Stimulated activated CD4-positive, alpha-beta T cell treated with anti-CD3 and anti-CD28 coated beads, Interleukin-1b, Interleukin-23, amount 100 ng/mL, for 1 hour (primary cell): ENCODE measurements around the gene SMAD1.

Experiments
- DNase-seq, 2 donors: peaks; one replicate each; pipeline ENCODE4 v3.0.0-alpha.2; 2020; ENCODE audit warnings: low read depth in 2 of 2

SMAD1 gene

DNA sequence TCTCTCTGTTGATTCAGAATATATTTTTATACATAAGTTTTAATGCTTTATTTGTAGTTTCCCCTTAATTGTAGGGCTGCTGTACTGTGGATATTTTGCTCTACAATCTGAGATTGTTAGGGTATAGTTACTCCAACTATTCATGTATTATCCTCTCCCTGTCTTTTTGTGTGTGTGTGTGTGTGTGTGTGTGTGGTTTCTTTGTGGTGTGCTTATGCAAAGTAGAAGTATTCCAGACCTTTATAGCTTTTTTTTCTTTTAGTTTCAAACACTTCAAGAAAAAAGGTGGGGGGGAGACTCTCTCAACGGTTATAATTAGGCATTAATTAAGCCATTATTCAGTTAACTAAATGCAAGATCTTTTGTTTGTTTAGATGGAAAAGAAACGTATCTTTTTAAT is 6.7 kb downstream of the SMAD1 start:
- no peak for DNase-seq

DNA sequence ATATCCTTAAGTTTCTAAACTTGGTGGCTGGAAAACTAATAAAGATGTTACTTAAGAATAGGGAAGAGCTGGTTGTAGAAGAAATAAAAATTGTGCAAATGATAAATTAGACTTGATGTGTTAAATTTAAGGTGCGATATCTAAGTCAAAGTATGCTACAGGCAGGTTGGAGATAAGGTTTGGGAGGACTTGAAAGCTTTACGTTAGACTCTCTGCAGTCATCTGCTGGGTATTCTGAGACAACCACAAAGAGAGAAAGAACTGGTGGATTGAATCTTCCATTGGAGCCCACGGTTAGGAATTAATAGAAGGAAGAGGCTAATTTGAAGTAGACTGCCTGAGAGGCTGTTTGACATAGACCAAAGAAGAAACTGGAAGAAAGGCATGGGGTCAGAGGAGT is 7.9 kb downstream of the SMAD1 start:
- DNase-seq, result no peak

DNA sequence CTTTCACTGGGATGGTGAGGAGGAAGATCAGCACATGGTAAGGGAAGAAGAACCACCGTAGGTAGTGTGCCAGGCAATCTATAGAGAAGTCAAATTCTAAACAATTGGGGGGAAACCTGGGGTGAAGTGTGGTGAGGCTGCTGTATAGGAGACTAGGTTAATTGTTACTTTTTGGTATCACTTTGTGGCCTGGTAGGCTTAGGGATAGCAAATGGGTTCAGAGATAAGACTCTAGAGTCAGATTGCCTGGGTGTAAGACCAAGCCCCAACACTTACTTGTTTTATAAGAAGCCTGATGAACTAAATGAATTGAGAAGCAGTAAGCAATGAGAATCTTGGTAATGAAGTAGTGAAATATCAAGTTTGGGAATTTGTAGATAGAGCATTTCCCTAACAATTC is 8.7 kb downstream of the SMAD1 start:
- no peak for DNase-seq

DNA sequence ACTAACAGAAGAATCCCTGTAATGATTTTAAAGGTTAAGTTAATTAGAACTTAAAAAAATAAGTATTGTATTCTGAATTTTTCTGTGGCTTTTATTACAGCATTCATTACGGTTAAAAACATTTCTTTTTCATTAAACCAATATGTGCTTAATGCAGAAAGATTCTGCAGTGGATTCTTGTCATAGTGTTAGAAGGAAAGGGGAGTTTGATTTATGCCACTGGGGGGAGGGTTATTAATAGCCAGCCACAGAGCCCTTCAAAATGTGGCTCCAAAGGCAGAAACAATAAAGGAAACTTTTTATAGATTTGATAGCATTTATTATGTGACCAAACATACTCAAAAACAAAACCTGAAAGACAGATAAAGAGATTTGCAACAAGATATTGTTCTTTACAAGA is 9.1 kb downstream of the SMAD1 start:
- no peak for DNase-seq

DNA sequence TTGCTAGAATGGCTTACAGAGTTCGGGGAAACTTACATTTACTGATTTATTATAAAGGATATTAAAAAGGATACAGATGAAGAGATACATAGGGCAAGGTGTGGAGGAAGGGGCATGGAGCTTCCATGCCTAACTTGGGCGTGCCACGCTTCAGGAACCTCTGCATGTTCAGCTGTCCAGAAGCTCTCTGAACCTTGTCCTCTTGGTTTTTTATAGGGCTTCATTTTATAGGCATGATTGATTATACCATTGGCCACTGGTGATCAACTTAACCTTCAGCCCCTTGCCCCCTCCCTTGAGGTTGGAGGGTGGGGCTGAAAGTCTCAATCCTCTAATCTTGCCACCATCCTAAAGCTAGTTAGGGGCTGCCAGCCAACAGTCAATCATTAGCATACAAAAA is 10.7 kb downstream of the SMAD1 start:
- no peak for DNase-seq

DNA sequence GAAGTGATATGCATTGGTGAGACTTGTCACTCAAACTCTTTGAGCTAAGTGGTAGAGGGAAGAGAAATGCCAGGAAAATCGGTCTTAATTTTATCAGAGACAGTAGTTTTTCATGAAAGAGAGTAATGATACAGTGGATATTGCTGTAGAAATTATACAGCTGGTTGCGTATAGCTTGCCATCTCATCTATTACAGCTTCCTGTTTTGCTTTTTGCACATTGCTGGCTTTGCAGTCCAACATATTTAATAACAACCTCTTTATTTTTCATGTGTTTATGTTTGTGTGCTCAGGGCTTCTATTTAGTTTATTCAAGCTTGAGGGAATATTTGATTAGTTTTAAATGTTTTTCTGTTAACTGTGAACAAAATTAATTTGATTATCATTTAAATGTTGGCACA is 11.5 kb downstream of the SMAD1 start:
- no peak for DNase-seq

DNA sequence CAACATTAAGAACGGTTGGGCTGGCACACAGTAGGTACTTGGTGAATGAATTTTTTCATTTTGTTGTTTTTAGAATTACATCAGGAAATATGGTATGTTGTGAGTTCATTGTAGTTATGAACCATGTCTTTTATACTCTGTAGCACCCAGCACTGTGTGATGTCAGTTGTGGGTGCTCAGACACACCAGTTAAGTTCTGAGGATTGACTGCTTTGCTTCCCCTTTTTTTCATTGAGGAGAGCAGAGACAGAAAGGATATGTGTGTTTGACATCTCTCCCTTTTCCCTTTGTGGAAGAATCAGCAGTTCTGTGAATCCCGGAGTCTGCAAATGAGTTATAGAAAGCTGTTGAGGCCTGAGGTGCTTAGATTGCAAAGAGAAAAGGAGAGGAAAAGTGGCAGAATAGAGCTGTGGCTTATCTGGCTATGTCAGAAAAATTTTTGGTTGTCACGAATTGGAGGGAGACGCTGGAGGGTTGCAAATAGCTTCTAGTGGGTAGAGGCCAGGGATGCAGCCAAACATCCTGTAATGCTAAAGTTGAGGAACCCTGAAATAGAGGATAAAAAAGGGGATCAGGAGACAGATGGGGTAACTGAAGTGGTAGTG is 13.1 kb downstream of the SMAD1 start:
- no peak for DNase-seq

DNA sequence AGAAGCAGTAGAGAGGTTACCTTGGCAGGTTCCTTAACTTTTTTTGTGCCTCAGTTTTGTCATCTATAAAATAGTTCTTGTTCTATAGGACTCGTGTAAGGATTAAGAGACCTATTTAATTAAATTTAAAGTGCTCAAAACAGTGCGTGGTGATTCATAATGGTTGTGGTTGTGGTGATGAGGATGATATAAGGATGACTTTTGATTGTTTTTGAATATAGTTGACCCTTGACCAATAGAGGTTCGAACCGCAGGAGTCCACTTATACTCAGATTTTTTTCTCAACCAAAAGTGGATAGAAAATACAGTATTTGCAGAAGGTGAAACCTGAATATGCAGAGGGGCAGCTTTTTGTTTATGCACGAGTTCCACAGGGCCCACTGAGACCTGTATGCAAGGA is 14.6 kb downstream of the SMAD1 start:
- DNase-seq, result no peak

DNA sequence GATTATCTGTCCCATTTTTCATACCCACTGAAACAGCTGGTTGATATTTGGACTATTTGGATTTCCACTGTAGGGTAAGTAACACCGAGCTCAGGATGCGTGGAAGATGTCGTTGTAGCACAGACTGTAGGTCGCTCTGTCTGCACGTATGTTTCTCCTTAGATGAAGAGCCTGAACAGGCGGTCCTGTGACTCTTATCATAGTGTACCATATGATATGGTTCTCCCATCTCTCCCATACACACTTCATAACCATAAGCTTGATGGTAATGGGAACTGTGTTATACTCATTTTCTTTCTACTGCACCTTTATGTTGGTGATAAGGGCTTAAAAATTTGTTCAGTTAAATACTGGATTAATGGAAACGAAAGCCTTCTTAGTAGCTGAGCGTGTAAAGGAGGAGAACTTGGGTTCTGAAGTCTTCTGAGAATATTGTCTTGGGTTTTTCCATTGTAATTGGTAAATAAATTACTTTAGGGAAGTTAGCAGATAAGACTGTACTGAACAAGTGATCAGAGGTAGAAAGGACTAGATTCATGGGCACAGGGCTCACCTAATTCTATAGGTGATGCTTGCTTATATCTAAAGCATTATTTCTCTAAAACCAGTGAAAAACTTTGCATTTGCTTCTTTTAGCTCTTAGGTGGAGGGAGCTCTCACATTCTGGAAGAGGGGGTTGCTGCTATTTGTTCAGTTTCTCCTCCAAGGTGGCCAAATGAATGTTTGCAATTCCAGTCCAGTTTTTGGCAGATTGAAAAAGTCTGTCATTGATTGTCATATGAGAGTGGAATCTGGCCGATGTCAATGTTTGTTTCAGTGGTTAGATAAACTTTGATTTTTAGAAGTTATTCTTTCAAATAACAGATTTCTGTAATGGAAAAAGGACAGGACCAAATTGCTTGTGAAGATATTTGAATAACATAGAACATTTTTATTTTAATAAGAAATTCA is 15.8 kb downstream of the SMAD1 start:
- no peak for DNase-seq

DNA sequence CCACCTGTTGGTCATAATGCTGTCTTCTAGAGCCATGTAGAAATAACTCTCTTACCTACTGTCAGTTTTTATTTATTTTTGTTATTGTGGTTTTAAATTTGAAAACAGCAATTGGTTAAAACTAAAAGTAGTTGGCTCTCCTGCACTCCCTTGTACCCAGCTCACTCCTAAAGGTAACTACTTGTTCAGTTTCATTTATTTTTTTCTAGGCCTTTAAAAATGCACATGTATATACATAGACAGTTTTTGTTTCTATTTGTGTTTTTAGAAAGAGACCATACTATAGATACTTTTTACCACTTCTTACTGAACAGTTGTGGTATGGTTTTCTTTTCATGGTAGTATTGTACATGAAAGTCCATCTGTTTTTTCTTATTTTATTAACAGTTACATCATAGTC is 16.8 kb downstream of the SMAD1 start:
- DNase-seq, result no peak

DNA sequence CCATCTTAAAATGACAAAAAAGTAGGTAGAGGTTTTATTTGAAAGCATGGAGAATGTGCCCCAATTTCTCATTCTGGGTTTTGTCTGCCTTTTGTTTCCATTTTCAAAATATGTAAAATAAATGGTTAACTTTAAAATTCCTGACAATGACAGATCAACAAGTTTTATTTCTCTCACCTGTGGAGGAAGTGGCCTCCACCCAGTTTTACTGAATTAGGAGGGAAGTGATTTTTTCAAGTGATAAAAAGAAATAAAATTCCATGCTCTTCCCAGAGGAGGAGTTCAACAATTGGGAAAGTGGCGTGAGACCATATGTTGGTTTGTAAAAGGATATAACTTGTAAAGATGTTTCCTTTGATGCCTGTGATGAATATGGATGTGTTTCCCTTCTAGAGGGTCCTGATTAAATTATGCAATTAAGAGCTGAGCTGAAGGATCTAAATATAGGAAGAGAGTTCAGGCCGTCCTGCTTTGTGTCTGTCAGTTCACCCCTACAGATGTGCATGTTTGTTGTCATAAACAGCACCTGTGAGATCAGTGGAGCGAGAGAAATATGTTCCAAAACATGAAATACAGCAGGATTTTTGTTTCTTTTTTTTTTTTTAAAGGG is 19.5 kb downstream of the SMAD1 start:
- DNase-seq, result no peak

DNA sequence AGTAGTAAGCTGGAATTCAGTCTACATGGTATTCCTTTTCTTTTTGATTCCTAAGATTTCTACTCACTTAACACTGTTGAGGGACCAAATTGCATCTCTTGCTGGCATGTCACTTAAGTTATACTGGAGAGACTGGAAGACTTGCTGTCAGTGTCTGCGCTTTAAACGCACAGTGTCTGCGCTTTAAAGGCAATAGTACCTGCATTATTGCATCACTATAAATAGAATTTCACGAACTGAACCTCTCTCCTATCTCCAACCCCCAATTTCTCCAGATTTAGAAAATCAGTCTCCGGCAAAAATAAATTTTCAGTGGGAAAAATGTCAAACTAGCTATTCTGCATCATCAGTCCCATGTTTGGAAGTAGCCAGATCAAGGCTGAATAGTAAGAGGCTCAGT is 21.2 kb downstream of the SMAD1 start:
- no peak for DNase-seq

DNA sequence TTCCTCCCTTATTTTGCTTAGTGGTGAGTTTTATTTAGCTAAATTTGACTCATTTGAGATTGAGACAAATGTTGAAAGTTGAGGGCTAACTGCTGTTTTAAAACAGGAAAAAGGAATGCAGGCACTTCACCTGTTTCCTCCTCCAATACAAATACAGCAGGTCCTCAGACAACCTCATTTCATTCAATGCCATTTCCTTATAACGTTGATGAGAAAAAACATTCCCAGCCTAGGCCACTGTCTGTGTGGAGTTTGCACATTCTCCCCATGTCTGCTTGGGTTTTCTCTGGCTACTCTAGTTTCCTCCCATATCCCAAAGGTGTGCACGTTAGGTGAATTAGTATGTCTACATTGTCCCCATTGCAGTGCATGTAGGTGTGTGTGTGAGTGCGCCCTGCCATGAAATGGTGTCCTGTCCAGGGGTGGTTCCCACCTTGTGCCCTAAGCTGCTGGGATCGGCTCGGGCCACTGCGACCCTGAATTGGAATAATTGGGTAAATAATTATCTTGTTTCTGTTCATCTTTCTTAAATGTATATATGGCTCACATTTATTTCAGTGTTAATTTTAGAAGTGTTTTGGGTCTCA is 21.9 kb downstream of the SMAD1 start:
- no peak for DNase-seq

DNA sequence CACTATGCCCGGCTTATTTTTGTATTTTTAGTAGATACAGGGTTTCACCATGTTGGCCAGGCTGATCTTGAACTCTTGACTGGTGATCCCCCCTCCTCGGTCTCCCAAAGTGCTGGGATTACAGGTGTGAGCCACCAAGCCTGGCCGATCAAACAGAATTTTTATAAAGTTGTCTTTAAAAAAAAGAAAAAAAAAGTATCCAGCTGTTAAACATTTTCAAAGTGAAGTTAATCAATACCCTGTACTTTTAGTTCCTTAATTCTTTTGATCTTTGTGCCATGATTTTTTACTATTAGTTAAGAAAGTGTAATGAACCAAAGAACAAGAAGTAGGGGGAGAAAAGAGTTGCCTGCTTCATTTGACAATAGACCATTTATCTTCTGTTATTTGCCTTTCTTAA is 24.3 kb downstream of the SMAD1 start:
- no peak for DNase-seq

DNA sequence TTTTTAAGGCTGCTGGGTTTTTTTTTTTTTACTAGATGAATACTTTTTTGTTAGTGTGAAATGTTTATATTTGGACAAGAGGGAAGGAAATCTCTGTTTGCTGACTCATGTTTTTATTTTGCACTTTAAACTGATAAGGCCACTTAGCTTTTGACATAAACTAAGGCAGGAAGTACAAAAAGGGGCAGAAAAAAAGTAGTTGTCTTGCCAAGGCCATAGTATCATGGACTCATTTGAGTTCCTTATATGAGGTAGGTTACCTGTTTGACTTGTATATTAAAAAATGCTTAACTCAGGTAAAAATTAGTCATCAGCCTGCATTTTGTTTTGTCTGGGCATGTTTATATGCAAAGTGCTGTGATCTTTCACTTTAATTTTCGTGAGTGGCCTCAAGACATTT is 26.0 kb downstream of the SMAD1 start:
- DNase-seq, result no peak

DNA sequence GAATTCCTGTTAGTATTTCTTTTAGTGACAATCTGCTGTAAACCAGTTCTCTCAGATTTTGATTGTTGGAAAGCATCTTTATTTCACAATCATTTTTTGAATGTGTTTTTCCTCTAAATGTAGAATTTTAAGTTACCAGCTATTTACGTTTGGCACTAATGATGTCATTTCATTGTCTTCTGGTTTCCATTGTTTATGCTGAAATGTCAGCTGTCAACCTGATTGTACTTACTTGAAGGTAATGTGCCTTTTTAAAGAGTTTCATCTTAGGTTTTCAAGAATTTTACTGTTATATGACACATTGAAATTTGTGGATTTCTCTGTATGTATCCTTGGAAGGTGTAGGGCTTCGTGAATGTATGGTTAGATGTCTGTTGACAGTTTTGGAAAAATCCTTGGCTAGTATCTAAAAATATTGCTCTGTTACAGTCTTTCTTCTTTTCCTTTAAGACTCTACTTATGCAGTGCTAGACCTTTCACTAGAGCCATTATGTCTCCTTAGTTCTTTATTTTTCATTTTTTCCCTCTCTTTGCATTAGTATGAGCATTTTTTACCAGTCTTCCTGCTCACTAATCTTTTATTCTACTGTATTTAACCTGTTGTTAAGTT is 30.4 kb downstream of the SMAD1 start:
- DNase-seq, result no peak

DNA sequence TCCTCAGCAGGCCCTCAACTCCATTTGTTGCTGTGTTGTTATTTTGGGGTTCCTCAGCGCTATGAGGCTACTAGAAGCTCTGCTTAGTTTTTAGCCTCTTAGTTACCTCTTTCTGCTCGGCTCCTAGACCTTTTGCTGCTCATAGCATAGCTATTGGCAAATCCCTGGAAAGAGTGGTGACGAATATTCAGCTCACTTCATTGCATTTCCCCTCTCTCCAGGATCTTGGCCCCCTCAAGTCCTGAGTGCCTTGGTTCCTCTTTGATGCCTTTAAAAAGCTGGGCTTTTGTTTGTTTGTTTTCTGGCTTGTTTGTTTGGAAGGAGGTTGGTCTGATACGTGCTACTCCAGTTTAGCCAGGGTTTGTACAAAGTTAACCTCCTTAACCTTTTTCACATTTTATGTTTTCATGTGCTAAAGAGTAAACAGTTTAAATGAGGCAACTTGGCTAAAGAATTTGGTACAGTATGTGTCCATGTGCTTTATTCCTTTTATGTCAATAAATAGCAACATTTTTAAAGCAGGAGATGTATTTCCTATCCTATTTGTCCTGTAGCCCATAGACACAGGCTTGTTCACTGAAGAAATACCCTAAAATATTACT is 31.5 kb downstream of the SMAD1 start:
- no peak for DNase-seq

DNA sequence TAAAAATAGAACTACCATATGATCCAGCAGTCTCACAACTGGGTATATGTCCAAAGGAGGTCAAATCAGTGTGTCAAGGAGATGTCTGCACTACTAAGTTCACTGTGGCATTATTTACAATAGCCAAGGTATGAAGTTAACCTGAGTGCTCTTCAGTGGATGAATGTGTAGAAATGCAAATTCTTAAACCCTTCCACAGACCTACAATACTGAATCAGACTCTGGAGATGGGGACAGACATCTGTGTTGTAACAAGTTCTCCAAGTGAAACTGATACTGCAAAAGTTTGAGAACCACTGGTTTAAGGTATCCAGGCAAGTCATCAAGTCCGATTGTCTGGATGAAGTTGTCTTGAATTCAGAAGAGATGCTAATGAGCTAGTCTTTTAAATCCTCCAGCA is 38.5 kb downstream of the SMAD1 start:
- no peak for DNase-seq

DNA sequence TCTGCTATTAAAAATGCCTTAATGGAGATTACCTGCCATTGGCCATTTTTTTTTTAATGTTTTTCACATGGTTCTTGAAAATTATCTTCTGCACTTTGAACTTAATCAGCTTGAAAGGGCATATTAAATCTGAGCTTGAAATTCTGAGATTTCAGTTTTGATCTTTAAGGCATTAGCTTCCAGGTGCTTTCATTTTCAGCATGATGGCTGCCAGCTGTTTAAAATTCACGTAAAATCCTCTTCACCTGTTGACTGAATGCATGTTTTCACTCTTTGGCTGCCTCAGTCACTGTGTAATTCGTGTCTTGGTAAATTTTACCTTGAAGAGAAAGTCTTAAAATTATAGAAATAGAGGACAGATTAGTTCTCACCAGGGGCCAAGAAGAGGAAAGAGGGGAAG is 39.6 kb downstream of the SMAD1 start:
- DNase-seq, result no peak

DNA sequence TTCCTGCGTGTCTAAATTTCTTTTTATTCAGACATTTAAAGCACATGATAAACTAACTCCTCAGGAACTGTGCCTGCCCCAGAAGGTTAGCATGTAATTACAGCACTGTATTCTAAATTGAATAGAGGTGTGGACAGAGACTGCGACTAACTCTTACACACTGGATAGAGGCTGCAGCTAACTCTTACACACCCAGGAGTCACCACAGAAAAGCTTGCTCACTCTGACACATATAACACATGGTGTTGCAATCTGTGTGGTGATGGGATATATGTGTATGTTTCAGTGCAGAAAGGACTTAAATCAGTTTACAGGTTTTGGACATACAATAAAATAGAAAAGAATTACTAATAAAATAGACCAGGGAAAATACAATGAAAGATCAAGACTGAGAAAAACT is 41.5 kb downstream of the SMAD1 start:
- DNase-seq, result no peak

DNA sequence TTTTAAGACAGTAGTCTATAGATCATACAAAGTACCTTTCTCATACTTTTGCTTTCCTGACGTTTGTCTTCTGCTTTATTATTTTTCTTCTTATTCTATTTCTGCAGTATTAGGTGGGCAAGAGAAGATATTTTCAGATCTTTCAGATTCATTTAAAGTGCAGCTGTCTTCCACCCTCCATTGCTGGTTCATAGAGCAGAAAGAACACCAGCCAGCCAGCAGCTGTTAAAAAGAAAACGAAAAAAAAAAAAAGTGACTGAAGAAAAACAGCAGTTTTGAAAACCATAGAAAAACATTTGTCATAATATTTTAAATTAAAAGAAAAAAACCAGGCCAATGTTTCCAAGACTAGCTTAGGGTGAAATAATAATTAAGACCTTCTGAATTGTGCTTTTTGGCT is 42.9 kb downstream of the SMAD1 start:
- no peak for DNase-seq

DNA sequence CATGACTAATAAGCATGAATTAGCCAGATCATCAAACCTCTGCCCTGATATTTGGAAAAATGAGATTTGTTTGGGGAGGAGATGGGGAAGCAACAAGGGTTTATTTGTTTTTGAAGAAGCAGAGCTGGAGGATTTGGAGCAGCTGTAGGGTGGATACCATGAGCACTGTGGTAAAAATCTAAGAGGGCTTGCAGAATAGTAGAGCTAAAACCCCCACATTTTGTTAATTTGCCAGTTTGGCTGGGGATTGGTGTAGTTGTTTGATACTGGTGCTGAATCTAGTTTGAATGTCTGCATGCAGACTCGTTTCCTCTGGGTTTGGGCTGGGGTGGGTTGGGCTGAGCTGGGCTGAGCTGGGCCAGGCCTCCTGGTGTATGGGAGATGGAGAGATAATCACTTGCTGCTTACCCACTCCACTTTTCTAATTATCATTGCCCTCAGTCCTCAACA is 43.7 kb downstream of the SMAD1 start:
- no peak for DNase-seq
